ENCODE measurements around the gene WWC2.
"Not testable (repeated sequence)": the region's sequence is repeated elsewhere in the genome, so short reads cannot be mapped to it uniquely, and the experiment has no call there.

The WWC2 gene

DNA sequence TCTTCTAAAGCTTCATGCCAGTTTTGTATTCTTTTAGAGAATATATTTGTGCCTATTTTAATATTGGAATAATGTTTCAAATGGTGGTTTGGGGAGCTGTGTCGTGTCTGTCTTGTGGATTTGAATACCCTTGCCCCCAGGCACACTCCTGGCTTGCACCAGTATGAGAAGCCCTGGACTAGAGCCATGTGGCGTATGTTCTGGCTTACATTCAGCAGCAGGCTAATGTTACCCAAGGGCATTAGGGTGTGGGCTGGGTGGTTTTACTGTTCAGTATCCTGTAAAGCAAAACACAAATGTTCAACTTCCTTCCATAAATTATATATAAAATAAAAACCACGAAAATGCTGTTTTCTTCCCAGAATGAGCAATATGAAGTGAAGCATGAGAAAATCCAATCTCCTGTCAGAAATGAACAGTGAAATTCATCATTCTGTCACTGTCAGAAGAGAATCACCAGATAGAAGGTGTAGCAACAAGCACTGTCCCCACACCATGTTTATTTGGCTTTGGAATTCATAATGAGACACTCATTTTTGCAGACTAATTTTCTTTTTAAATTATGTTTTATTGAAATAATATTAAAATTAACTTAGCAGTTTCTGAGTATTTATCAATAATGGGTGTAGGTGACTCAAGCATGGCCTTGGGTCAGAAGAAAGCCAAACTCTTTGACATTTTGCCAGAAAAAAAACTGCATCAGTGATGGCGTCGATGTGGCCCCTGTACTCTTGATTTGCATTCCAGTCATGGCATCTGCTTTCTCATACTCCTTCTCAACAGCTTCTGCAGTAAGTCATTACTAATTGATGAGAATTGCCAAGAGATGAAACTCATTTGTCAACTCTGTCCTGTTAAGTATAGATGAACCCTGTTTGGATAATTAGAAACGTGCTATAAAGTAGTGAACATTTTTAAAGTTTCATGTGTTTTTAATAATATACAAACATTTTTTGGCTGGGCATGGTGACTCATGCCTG is 43.8 kb downstream of the WWC2 start:
- peak; percentile 74 for DNase-seq (ENCODE audit: low read depth)

DNA sequence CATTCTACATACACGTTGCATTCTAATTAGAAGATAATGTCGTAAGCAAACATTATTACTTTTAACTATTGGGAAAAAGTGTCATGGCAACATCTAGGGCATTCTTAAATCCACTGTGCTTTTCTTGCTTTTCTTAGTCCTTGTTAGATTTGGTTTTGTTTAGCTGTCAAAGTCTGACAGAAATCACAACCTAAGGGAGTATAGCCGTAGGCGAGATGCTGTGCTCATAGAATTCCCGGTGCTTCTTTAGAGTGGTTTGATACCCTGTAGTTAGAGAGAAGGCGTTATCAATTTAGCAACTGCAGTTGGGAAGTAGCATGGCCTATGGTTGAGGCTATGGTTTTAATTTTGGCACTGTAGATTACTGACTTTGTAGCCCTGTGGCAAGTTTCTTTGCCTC is 45.7 kb downstream of the WWC2 start:
- DNase-seq (ENCODE audit: low read depth), result no peak

DNA sequence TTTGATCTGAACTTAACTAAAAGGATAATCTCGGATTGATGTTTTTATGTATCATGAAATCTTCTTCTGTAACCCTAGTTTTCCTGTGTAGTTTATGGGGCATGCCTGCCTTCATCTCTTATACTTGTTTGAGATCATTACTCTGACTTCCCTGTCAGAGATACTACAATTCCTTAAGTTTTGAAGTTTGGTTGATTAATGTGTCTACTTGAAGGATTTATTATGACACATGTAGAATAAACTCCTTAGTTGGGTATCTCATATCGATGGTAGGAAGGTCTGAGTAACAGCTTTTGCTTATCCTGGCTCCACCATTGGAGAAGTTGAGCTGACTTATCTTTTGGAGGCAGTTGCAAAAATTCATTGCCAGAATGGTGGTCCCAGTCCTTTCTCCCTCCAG is 46.7 kb downstream of the WWC2 start:
- DNase-seq (ENCODE audit: low read depth), result no peak

DNA sequence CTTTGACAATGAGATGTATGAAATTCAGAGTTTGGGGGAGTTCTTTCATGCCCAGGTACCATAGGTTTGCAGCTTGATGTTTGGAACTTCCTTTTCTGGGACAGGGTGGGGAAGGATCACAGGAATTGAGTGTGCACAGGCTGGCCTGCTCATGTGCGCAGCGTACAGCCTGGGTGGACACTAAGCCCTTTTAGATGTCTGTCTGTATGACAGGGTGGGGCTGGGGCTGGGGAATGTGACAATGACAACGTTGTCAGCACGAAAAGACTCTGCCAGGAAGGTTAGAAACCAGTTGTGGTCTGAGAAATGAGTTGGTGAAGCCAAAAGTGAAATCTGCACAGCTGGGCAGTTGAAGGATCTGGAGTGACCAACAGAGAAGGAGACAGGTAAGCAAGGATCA is 47.4 kb downstream of the WWC2 start:
- no peak for DNase-seq (ENCODE audit: low read depth)

DNA sequence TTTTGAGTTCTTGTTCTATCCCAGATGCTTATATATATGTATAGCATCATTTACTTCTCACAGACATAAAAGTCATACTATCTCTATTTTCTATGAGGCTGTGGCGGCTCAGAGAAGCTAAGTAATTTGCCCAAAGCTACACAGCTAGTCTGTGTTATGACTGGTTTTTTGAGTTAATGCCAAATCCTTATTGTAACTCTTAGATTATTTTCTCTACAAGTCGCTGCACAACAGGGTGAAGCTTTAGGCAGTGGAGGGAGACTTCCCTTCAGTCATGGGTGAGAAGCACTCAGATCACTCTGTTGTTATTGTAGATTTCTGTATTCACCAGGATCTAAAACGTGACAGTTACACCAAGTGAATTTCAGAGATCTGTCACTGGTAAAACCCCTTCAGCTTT is 48.1 kb downstream of the WWC2 start:
- no peak for DNase-seq (ENCODE audit: low read depth)

DNA sequence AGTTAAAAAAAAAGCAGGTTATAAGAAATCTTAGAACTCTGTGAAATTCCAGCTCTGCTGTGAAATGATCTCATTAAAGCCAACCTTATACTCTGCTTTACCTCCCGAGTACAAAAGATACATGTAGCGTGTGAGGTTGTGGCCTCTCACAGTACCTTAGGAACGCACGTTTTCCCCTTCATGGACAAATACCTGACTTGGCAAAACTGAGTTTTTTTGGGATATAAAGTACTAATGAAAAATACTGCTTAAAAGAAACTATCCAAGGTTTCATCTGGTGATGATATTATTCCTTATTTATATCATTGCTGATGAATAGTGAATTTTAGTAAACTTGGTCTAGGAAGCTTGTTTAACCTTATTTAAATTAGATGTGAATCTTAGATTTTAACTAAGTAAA is 48.9 kb downstream of the WWC2 start:
- DNase-seq (ENCODE audit: low read depth), result no peak

DNA sequence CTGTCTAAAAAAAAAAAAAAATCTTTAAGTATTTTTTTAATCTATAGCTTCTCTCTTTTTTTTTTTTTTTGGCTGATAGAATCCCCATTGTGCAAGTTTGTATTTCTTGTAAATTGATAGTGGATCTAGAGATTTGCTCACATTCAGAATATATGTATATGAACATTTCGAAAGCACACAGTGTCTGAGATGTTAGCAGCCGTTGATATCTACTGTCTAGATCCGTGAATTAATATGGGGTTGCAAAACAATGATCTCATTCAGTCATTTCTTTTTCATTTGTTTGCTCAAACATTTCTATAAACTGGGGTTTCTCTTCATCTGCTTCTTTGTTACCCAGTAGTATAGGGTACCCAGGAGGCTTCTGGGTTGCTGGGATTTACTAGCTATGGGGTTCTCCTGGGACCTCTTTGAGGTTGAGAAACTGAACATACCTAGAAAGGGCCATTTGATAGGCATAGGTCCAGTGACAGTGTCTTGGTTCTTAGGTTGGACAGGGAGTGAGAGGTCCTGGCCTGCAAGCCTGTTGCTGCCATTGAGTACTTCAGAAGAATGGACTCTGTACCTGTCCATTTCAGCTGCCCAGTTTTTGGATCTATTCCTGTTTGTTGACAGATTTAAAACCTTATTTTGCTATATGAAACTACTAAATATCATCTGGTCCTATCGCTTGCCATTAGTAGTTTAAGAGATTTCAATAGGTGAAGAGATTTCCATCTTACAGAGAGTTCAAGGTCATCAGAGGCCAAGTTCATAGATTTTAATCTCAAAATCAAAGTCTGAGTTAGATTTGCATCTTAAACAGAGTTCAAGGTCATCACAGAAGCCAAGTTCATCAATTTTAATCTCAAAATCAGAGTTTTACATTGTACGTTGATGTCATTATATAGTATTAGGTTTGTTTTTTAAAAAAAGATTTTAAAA is 50.8 kb downstream of the WWC2 start:
- no peak for DNase-seq (ENCODE audit: low read depth)

DNA sequence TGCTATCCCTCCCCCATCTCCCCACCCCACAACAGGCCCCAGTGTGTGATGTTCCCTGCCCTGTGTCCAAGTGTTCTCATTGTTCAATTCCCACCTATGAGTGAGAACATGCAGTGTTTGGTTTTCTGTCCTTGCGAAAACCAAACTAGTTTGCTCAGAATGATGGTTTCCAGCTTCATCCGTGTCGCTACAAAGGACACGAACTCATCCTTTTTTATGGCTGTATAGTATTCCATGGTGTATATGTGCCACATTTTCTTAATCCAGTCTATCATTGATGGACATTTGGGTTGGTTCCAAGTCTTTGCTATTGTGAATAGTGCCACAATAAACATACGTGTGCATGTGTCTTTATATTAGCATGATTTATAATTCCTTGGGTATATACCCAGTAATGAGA is 51.6 kb downstream of the WWC2 start:
- not testable (repeated sequence) for DNase-seq (ENCODE audit: low read depth)

DNA sequence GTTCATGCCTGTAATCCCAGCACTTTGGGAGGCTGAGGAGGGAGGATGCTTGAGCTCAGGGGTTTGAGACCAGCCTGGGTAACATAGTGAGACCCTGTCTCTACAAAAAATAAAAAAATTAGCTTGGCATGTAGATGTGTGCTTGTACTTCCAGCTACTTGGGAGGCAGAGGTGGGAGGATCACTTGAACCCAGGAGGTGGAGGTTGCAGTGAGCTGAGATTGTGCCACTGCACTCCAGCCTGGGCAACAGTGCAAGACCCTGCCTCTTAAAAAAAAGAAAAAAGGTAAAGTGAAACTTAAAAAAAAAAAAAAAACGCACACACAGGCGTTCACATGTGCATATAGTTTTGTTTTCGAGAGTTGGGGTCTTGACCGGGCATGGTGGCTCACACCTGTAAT is 53.2 kb downstream of the WWC2 start:
- not testable (repeated sequence) for DNase-seq (ENCODE audit: low read depth)

DNA sequence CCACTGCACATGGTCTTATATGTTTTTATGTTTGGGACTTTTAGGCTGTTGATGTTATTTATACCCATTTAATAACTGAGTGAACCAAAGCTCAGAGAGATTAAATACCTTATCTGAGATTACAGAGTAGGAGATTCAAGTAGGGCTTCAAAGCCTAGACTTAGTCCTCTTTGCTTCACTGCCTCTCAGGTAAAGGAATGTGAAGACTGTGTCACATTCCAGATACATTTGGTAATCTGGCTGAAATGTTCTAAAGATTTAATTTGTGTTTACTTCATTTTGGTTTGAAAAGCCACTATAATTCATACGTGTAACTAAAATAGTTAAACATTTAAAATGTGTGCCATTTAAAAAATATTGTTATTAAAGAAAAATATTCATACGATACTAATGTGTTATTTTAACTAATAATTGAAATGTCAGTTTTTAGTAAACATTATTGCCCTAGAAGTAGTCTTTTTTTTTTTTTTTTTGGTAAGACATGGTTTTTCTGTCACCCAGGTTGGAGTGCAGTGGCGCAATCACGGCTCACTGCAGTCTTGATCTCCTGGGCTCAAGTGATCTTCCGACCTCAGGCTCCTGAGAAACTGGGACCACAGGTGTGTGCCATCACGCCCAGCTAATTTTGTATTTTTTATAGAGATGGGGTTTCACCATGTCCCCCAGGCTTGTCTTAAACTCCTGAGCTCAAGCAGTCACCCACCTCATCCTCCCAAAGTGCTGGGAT is 54.3 kb downstream of the WWC2 start:
- no peak for DNase-seq (ENCODE audit: low read depth)

DNA sequence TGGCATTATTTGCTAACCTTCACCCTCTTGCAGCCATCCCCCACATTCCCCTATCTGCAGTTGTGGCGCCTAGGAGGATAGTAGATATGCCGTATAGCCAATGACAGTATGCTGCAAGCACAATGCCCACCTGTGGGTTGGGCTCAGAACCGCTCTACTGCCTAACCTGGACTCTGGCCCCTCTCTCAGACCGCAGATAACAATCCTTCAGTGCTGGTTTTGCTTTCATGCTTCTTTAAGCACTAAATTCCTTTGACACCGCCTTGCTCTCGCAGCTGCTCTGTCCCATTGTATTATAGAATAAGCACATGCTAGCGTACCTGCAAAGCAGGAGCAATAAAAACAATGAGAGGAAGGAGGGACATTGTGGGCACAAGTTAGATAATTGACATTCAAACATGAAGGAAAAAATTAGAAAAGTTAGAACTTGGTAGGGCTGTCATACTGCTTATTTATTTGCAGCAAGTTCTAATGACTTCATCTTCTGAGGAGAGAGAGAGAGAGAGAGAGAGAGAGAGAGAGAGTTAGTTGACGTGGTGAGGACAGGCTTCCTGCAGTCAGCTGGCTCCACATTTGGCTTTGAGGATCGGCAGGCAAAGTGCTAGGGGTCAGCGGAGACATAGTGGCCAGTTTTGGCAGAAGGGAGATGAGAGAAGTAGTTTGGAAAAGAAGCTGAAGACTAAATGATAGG is 55.8 kb downstream of the WWC2 start:
- DNase-seq (ENCODE audit: low read depth), result no peak

DNA sequence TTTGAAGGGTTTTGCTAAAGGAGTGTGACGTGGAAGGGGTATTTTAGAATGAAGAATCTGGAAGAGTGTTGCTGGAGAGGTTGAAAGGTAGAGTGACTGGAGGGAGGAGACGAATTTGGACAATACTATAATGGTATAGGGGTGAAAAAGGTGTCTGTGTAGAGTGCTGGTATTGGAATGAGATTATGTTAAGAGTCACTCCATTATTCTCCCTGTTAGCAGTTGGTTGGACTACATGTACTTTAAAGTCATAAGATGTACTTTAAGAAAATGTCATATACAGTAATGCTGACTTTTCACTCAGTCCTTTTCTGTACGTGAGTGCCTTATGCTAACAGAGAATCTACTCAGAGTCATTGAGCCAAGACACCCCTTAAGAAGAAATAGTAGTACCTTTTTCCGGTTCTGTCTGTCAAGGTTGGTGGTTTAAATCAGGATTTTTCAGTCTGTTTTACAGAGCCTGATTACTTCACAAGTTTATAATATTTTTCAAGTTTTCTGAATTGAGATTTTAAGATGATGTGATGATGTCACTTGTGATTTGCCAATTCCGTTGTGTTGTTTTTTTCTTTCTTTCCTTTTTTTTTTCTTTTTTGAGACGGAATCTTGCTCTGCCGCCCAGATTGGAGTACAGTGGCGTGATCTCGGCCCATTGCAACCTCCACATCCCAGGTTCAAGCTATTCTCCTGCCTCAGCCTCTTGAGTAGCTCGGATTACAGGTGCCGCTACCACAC is 56.6 kb downstream of the WWC2 start:
- DNase-seq (ENCODE audit: low read depth), result no peak

DNA sequence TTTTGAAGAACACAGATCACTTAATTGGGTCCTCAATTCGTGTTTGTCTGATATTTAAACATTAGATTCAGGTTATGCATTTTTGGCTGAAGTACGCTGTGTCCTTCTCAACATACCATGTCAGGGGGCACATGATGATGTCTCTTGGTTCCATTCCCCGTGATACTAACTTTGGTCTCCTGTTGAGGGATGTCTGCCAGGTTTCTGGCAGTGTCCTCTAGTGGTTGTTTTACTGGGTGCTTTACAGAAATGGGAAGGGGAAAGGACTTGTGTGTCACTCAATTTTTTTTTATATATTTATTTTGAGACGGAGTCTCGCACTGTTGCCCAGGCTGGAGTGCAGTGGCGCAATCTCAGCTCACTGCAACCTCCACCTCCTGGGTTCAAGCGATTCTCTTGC is 58.2 kb downstream of the WWC2 start:
- no peak for DNase-seq (ENCODE audit: low read depth)

DNA sequence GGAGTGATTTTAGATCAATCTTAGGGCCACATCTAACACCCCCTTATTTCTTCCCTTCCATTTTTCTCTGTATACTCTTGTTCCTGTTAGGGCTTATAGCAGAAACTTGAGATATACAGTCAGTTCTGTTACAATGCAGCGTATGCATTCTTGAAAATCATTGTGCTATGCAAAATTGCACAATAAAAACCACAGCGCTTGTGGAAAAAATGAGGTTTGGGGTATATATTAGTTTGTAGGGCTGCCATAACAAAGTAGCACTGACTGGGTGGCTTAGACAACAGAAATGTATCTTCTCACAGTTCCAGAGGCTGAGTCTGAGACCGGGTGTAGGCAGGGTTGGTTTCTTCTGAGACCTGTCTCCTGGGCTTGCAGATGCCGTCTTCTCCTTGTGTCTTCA is 59.0 kb downstream of the WWC2 start:
- peak; percentile 82 for DNase-seq (ENCODE audit: low read depth)

DNA sequence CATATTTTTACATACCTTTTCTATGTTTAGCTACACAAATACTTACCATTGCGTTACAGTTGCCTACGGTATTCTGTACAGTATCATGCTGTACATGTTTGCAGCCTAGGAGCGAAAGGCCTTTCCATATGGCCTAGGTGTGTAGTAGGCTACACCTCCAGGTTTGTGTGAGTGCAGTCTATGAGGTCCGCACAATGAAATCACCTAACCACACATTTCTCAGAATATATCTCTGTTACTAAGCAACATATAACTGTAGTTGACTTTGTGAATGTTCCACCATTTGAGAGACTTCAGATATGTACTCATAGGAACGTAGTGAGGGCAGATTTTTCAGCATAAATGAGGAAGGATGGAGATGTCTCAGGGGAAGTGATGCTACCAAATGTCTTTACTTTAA is 62.6 kb downstream of the WWC2 start:
- no peak for DNase-seq (ENCODE audit: low read depth)

DNA sequence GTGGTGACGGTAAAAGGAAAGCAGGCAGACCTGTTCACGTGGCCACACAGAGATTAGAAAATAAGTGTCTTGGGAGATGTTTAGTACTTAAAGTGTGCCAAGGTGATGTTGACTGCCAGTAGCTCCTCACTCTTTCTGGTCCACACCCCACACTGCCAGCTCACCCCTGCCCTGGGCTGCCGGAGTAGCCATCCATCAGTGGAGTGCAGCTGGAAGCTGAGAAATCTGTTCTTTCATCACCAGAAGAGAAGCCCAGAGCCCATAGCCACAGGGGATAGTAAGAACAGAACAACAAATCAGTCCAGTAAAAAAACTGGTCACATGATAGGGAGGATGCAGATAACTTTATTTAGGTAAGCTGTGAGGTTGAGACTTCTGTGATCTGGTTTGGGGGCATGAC is 64.1 kb downstream of the WWC2 start:
- DNase-seq (ENCODE audit: low read depth), result no peak

DNA sequence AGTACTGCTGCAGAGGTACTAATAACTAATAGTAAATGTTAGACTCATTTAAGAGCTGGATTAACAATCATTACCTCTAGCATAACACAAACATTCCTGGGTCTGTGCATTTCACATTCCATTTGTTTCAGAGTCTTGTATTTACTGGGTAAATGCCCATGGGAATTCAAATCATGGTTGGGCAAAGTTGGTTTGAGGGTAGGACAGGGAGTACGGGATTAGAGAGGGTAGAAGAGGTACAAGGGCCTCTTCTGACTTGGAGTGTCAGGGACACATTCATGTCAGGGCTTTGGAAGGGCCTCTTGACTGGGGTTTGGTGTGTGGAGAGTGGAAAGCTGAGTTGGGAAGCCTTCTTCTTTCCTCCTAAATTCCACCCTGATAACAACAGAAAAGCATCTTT is 65.9 kb downstream of the WWC2 start:
- DNase-seq (ENCODE audit: low read depth), result no peak

DNA sequence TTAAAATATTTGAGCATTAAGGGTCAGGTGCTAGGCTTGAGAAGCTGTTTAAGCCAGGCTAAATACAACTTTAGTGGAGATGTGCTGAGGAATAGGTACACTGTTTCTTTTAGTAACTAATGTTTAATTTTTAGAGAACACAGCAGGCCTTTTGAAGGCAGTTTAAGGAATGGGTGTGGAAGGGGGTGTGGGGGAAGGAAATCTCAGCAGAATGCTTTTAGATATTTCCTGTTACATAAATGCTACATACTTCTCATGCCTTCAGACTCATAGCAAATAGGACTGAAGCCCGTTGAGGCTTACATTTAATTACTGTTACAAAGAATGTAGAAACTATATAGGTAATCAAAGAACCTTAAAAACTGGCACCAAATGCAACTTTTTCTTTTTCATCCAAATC is 66.3 kb downstream of the WWC2 start:
- peak; percentile 19 for DNase-seq (ENCODE audit: low read depth)

DNA sequence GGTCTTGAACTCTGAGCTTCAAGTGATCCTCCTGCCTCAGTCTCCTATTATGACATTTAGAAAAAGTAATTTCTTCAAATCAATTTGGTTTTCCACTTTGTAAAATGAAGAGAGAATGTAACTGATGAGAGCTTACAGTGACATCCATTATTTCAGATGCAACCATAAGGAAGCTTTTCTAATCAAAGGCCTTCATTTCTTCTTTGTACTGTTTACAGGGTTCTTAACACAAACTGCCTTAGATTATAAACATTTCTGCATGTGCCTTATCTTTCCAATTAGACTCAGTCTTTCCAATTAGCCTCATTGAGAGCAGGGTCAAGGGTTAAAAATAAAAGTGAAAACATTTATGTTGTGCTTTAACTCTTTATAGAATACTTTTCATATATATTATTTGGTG is 71.8 kb downstream of the WWC2 start:
- no peak for DNase-seq (ENCODE audit: low read depth)

DNA sequence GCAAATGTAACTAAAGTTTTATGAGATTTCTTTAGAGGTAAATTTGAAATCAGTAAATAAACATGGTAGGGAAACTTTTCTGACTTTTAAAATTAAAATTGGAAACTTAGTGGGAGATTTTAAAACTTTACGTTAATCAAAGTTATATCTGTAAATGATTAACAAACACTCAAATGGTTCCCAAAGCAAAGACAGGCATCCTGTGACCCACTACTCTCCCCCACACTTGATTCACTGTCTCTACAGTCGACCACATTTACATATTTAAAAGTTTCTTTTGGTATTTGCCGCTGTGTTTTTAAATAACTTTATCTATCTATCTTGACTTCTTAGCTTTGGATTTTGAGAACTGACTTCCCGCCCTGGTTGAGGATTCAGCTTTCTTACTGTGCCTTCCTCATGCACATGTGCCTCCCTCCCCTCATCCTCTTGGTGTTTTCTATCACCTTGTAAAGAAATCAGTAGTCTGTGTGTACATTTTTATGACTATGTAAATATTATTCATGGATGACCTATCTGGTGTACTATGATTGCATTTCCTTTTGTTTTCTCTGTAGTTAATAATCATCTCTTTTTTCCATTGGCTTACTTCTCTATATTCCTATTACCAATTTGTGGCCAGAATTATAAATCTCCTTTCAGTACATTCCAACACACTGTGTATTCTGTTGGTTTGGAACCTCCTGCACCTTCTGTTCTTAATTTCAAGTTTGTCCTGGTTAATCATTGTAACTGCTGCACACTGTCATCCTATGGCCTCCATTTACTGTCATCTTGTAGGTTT is 72.6 kb downstream of the WWC2 start:
- no peak for DNase-seq (ENCODE audit: low read depth)

Measured in fibroblast of gingiva (primary cell).